GM19467 (cell line): ENCODE data around the gene GSG1L.

Experiments
- ATAC-seq: cut with Tn5 transposase; IDR thresholded peaks from one replicate; pipeline ENCODE4 v1.9.1; 2021; ENCODE audit warnings: mild to moderate bottlenecking, moderate library complexity; ENCODE audit not compliant: unreplicated experiment

Gene GSG1L

GRCh38 chr16:28067604-28068379, 4.3 kb upstream of the GSG1L start:
- ATAC-seq, result no peak

- ATAC-seq, result no peak
These were observed 1.3 kb upstream of the GSG1L start for GRCh38 chr16:28064706-28065249.

- no peak for ATAC-seq
These were observed 636 bp upstream of the GSG1L start for GRCh38 chr16:28064150-28064549.

- no peak for ATAC-seq
These were observed 530 bp downstream of the GSG1L start for GRCh38 chr16:28062847-28063521.

- no peak for ATAC-seq
These were observed 1.2 kb downstream of the GSG1L start for GRCh38 chr16:28062261-28062846.

- ATAC-seq, result no peak
These were observed 2.0 kb downstream of the GSG1L start for GRCh38 chr16:28061352-28062101.

GRCh38 chr16:28059841-28060575, 3.5 kb downstream of the GSG1L start:
- no peak for ATAC-seq

GRCh38 chr16:28058839-28059589, 4.5 kb downstream of the GSG1L start:
- no peak for ATAC-seq

- ATAC-seq, result no peak
These were observed 5.6 kb downstream of the GSG1L start for GRCh38 chr16:28057949-28058348.

GRCh38 chr16:28053461-28053860, 10.1 kb downstream of the GSG1L start:
- no peak for ATAC-seq

- no peak for ATAC-seq
These were observed 11.0 kb downstream of the GSG1L start for GRCh38 chr16:28052274-28053128.

GRCh38 chr16:28051486-28051885, 12.0 kb downstream of the GSG1L start:
- no peak for ATAC-seq

- no peak for ATAC-seq
These were observed 20.7 kb downstream of the GSG1L start for GRCh38 chr16:28042811-28043210.

- no peak for ATAC-seq
These were observed 21.9 kb downstream of the GSG1L start for GRCh38 chr16:28041615-28042014.

- ATAC-seq, result no peak
These were observed 23.5 kb downstream of the GSG1L start for GRCh38 chr16:28040039-28040438.

- ATAC-seq, result no peak
These were observed 24.0 kb downstream of the GSG1L start for GRCh38 chr16:28039493-28039892.

- no peak for ATAC-seq
These were observed 25.1 kb downstream of the GSG1L start for GRCh38 chr16:28038409-28038808.

GRCh38 chr16:28035866-28036393, 27.6 kb downstream of the GSG1L start:
- no peak for ATAC-seq

- ATAC-seq, result no peak
These were observed 29.6 kb downstream of the GSG1L start for GRCh38 chr16:28033870-28034269.
